OCI-LY3 (cell line): Measurements from ENCODE around the gene TERB1.
A peak's percentile ranks its signal among the peaks of the same experiment; 100 is the strongest.

Source experiments
- H2AFZ ChIP-seq: fragments of 200-600, 300-600 bp; shearing (Covaris generic); 2 replicates; pipeline ENCODE4 v1.6.0; 2014; ENCODE audit warnings: antibody characterized with exemption, low read depth, low read length
- H3K27ac ChIP-seq: fragments of 200-600, 300-600 bp; sonication (generic); 2 replicates; pipeline ENCODE4 v1.5.1; 2014; ENCODE audit warnings: mild to moderate bottlenecking, low read length, moderate library complexity, mixed read lengths
- H3K27me3 ChIP-seq: fragments of 200-600, 300-600 bp; sonication (generic); 2 replicates; pipeline ENCODE4 v1.6.1; 2014; ENCODE audit warnings: low read depth, low read length, mixed read lengths
- H3K36me3 ChIP-seq: fragments of 200-600, 300-600 bp; sonication (generic); replicated peaks from 2 replicates; pipeline ENCODE3; 2014; ENCODE audit warnings: low read depth, low read length, mixed read lengths
- H3K4me1 ChIP-seq: fragments of 300-600, 200-600 bp; sonication (generic); 2 replicates; pipeline ENCODE4 v1.6.1; 2014; ENCODE audit warnings: low read length, mixed read lengths
- H3K4me2 ChIP-seq: fragments of 200-600, 300-600 bp; sonication (generic); 2 replicates; pipeline ENCODE4 v1.6.1; 2014; ENCODE audit warnings: low read length, mixed read lengths
- H3K4me3 ChIP-seq: fragments of 300-600, 200-600 bp; sonication (generic); 2 replicates; pipeline ENCODE4 v1.5.1; 2014; ENCODE audit warnings: antibody characterized with exemption, mild to moderate bottlenecking, low read length, moderate library complexity
- H3K79me2 ChIP-seq: fragments of 300-600, 200-600 bp; shearing (Covaris generic); 2 replicates; pipeline ENCODE4 v1.6.1; 2014; ENCODE audit warnings: mild to moderate bottlenecking, low read length, mixed read lengths
- H3K9ac ChIP-seq: fragments of 300-600, 200-600 bp; shearing (Covaris generic); 2 replicates; pipeline ENCODE4 v1.6.0; 2014; ENCODE audit warnings: mild to moderate bottlenecking, low read length, moderate library complexity
- H3K9me3 ChIP-seq: fragments of 200-600, 300-600 bp; shearing (Covaris generic); 2 replicates; pipeline ENCODE4 v1.6.1; 2014; ENCODE audit warnings: low read length, mixed read lengths; ENCODE audit not compliant: insufficient read depth
- H4K20me1 ChIP-seq: fragments of 200-600, 300-600 bp; sonication (generic); 2 replicates; pipeline ENCODE4 v1.6.1; 2016; ENCODE audit warnings: low read length, mixed read lengths; ENCODE audit not compliant: insufficient read depth
- EZH2phosphoT487 ChIP-seq: fragments of 200-600 bp; shearing (Covaris generic); IDR thresholded peaks from 2 replicates; pipeline ENCODE4 v1.6.1; 2018; ENCODE audit warnings: antibody characterized with exemption, mixed run types, low read depth
- TF ChIP-seq, protein P1 (sequence below): fragments of 200-600, 300-600 bp; sonication (generic); IDR thresholded peaks from 2 replicates; pipeline ENCODE4 v1.5.1; 2014; ENCODE audit warnings: antibody characterized with exemption, low read length, low read depth

The TERB1 gene

DNA sequence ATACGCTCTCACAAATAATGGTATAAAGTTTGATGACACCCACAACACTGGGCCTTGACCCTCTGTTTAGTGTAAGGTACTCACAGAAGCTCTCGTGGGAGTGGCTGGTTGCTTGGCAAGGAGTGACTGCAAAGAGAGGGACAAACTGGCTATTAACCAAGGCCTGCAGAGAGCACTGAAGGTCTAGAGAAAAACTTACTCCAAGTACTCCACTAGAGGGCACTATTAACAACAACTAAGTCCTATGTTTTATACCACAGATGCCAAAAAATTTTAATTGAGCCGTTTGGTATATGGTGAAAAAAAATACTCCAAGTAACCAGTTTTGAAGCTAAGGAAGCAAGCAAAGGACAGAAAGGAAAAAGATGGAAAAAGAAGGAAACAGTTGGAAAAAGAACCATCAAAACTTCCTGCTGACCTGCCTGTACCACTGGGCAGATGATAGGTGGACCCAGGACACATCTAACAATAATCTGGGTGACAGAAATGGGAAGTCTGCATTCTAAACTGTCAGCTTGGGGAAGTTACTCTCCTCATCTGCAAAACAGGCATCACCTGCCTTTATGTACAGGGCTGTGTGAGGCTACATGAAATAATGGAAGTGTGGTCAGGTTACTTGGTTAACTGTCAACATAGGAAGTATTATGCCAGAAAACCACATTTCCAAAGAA lies 73.1 kb downstream of the TERB1 start:
- no peaks in the 10 kb centered on the region for H3K9me3 ChIP-seq
- H3K27ac ChIP-seq = no peak overlapping the region
- H3K4me2 ChIP-seq = no peak overlapping the region
- no peaks in the 10 kb centered on the region for H3K79me2 ChIP-seq
- no peaks in the 10 kb centered on the region for H3K27me3 ChIP-seq
- peaks cover 63% of the 10 kb centered on the region for H3K36me3 ChIP-seq
- no peak overlapping the region for H3K9ac ChIP-seq
- H3K4me3 ChIP-seq = no peak overlapping the region
- H2AFZ ChIP-seq = no peak overlapping the region
- no peaks in the 10 kb centered on the region for H4K20me1 ChIP-seq
- H3K4me1 ChIP-seq = no peaks in the 10 kb centered on the region
- no peak for TF ChIP-seq EZH2phosphoT487
- TF ChIP-seq, protein P1, sequence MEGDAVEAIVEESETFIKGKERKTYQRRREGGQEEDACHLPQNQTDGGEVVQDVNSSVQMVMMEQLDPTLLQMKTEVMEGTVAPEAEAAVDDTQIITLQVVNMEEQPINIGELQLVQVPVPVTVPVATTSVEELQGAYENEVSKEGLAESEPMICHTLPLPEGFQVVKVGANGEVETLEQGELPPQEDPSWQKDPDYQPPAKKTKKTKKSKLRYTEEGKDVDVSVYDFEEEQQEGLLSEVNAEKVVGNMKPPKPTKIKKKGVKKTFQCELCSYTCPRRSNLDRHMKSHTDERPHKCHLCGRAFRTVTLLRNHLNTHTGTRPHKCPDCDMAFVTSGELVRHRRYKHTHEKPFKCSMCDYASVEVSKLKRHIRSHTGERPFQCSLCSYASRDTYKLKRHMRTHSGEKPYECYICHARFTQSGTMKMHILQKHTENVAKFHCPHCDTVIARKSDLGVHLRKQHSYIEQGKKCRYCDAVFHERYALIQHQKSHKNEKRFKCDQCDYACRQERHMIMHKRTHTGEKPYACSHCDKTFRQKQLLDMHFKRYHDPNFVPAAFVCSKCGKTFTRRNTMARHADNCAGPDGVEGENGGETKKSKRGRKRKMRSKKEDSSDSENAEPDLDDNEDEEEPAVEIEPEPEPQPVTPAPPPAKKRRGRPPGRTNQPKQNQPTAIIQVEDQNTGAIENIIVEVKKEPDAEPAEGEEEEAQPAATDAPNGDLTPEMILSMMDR = peak; percentile 73

- Histone ChIP-seq H3K27ac (no peak overlapping the region), H3K4me2 (no peak overlapping the region), H3K4me3 (no peak overlapping the region), H3K79me2 (no peaks in the 10 kb centered on the region), H3K27me3 (no peaks in the 10 kb centered on the region), H3K9ac (no peak overlapping the region), H4K20me1 (no peaks in the 10 kb centered on the region), H2AFZ (no peak overlapping the region), H3K9me3 (no peaks in the 10 kb centered on the region), H3K4me1 (no peaks in the 10 kb centered on the region), H3K36me3 (peaks cover 22% of the 10 kb centered on the region)
- no peak for TF ChIP-seq EZH2phosphoT487
- TF ChIP-seq, protein P1 = no peak
Observed at GRCh38 chr16:66720766-66721165, 80.6 kb downstream of the TERB1 start.

GRCh38 chr16:66719246-66719645 lies 82.1 kb downstream of the TERB1 start:
- no peak overlapping the region for H3K27ac ChIP-seq
- no peaks in the 10 kb centered on the region for H3K4me1 ChIP-seq
- H3K9ac ChIP-seq = no peak overlapping the region
- peaks cover 13% of the 10 kb centered on the region for H3K36me3 ChIP-seq
- H2AFZ ChIP-seq = no peak overlapping the region
- no peaks in the 10 kb centered on the region for H3K9me3 ChIP-seq
- no peak for TF ChIP-seq EZH2phosphoT487
- TF ChIP-seq, protein P1 = no peak
- H3K4me3 ChIP-seq = no peak overlapping the region
- H3K4me2 ChIP-seq = no peak overlapping the region
- no peaks in the 10 kb centered on the region for H4K20me1 ChIP-seq
- H3K27me3 ChIP-seq = no peaks in the 10 kb centered on the region
- no peaks in the 10 kb centered on the region for H3K79me2 ChIP-seq

DNA sequence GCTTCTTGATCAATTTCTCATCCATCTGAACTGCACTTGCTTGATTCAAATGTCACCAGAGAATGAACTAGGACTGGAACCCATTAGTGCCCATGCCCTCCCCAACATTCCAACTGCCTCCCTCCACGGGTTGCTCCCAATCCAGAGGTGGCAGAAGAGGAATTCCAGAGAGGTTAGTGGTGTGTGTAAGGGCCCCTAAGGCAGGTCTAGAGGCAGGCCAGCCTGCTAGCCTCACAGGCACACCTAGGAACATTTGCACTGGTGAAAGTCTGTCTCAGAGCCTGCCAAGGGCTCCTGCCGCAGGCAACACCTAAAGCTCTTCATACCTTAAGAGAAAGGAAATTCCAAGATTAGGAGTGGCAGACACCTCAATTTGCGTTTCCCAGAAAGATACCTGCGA lies 83.6 kb downstream of the TERB1 start:
- no peak overlapping the region for H3K27ac ChIP-seq
- no peaks in the 10 kb centered on the region for H3K79me2 ChIP-seq
- no peaks in the 10 kb centered on the region for H4K20me1 ChIP-seq
- H3K4me1 ChIP-seq = no peaks in the 10 kb centered on the region
- no peaks in the 10 kb centered on the region for H3K9me3 ChIP-seq
- H3K9ac ChIP-seq = no peak overlapping the region
- TF ChIP-seq, protein P1 = no peak
- TF ChIP-seq EZH2phosphoT487 = no peak
- H3K36me3 ChIP-seq = peaks cover 4% of the 10 kb centered on the region
- no peak overlapping the region for H3K4me2 ChIP-seq
- H3K4me3 ChIP-seq = no peak overlapping the region
- H3K27me3 ChIP-seq = no peaks in the 10 kb centered on the region
- no peak overlapping the region for H2AFZ ChIP-seq
